Measurements from ENCODE around the gene PRPF4. TPM values are rescaled to one million over a fixed set of nuclear protein-coding genes. Genes with fewer than 3 reads are reported as not detected.

The PRPF4 gene
- total and polyA plus RNA-seq, 4 donors = 5.0 to 11.9 (median 10.4) TPM

DNA sequence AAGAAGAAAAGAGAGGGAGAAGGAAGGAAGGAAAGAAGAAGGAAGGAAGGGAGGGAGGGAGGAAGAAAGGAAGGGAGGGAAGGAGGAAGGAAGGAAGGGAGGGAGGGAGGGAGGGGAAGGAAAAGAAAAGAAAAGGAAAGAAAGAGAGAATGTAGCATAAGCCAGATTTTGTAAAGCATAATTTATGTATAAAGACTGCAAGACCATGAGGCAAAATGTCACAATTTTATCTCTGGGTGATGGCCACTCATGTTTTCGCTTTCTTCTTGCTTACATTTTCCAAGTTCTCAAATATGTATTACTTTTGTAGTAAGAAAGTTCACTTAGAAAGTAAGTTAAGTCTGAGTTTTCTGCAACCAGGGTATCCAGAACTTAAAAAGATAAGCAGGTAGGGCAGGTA, 31.1 kb downstream of the PRPF4 start:
- Histone ChIP-seq H3K27ac (ENCODE audit: low read depth in 1 of 2, low read length in 2 of 2) (no peak overlapping the region), H3K9ac (ENCODE audit: low read depth in 1 of 2, low read length in 2 of 2) (no peak overlapping the region), H3K4me1 (ENCODE audit: control insufficient read depth in 4 of 4, insufficient read depth in 4 of 4, low read length in 3 of 4) (no peaks in the 10 kb centered on the region), H3K9me3 (ENCODE audit: control insufficient read depth in 4 of 4, low read length in 3 of 4) (no peaks in the 10 kb centered on the region), H3K36me3 (ENCODE audit: control insufficient read depth in 4 of 4, insufficient read depth in 3 of 4, low read depth in 1 of 4, low read length in 3 of 4) (no peaks in the 10 kb centered on the region), H3K4me3 (ENCODE audit: low read depth in 1 of 3, low read length in 3 of 3) (no peak overlapping the region), H3K27me3 (ENCODE audit: control insufficient read depth in 4 of 4, insufficient read depth in 4 of 4, low read length in 3 of 4) (no peaks in the 10 kb centered on the region)
- no peak for DNase-seq (ENCODE audit: low spot score)
- WGBS = 96% methylated on average over 1 of the region's 1 CpG
- TF ChIP-seq FOXA1 (IDR thresholded peaks at IDR 0.05) (no peak), GABPA (IDR thresholded peaks at IDR 0.05 in 1 of 2, conservative IDR thresholded peaks at IDR 0.05 in 1 of 2) (no peak)

DNA sequence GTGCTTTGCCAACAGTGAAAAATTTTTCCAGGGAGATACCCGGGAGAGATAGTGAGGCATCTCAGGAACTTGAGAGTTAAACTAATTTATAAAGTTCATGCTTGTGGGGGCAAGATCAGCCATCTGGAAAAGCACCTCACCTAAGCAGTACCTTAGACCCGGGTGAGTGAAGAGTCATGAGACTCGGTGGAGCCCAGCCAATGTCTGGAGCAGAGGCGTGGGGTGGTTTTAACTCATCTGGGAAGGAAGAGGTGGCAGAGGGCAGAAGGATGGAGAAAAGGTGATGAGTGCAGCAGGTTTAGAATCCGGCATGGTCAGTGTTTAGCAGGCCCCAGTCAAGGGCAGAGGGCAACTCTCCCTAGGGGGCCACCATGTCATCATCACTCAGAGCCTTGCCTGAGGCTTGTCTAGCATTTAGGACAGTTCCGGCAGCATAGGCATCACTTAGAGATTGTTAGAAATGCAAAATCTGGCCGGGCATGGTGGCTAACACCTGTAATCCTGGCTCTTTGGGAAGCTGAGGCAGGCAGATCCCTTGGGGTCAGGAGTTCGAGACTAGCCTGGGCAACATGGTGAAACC, 32.0 kb downstream of the PRPF4 start:
- no peak for DNase-seq (ENCODE audit: low spot score)
- H3K4me1 ChIP-seq (ENCODE audit: control insufficient read depth in 4 of 4, insufficient read depth in 4 of 4, low read length in 3 of 4) = no peaks in the 10 kb centered on the region
- H3K4me3 ChIP-seq (ENCODE audit: low read depth in 1 of 3, low read length in 3 of 3) = no peak overlapping the region
- WGBS = 76% methylated on average over 8 of the region's 8 CpGs
- no peaks in the 10 kb centered on the region for H3K27me3 ChIP-seq (ENCODE audit: control insufficient read depth in 4 of 4, insufficient read depth in 4 of 4, low read length in 3 of 4)
- H3K9ac ChIP-seq (ENCODE audit: low read depth in 1 of 2, low read length in 2 of 2) = no peak overlapping the region
- TF ChIP-seq RAD21 (IDR thresholded peaks at IDR 0.05) (no peak), JUND (IDR thresholded peaks at IDR 0.05) (no peak), FOXA1 (IDR thresholded peaks at IDR 0.05) (no peak), EGR1 (IDR thresholded peaks at IDR 0.05; ENCODE audit: low read depth in 2 of 2) (no peak), HNF4G (IDR thresholded peaks at IDR 0.05) (no peak), HNF4A (conservative IDR thresholded peaks at IDR 0.05) (no peak), NR2F2 (IDR thresholded peaks at IDR 0.05) (no peak), SP1 (IDR thresholded peaks at IDR 0.05) (no peak), FOXA2 (IDR thresholded peaks at IDR 0.05) (no peak), GABPA (IDR thresholded peaks at IDR 0.05 in 1 of 2, conservative IDR thresholded peaks at IDR 0.05 in 1 of 2) (no peak)
- TF ChIP-seq, protein P1, sequence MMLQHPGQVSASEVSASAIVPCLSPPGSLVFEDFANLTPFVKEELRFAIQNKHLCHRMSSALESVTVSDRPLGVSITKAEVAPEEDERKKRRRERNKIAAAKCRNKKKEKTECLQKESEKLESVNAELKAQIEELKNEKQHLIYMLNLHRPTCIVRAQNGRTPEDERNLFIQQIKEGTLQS (IDR thresholded peaks at IDR 0.05) = no peak
- TF ChIP-seq, protein P2, sequence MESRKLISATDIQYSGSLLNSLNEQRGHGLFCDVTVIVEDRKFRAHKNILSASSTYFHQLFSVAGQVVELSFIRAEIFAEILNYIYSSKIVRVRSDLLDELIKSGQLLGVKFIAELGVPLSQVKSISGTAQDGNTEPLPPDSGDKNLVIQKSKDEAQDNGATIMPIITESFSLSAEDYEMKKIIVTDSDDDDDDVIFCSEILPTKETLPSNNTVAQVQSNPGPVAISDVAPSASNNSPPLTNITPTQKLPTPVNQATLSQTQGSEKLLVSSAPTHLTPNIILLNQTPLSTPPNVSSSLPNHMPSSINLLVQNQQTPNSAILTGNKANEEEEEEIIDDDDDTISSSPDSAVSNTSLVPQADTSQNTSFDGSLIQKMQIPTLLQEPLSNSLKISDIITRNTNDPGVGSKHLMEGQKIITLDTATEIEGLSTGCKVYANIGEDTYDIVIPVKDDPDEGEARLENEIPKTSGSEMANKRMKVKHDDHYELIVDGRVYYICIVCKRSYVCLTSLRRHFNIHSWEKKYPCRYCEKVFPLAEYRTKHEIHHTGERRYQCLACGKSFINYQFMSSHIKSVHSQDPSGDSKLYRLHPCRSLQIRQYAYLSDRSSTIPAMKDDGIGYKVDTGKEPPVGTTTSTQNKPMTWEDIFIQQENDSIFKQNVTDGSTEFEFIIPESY (IDR thresholded peaks at IDR 0.05) = no peak
- TF ChIP-seq, protein P3, sequence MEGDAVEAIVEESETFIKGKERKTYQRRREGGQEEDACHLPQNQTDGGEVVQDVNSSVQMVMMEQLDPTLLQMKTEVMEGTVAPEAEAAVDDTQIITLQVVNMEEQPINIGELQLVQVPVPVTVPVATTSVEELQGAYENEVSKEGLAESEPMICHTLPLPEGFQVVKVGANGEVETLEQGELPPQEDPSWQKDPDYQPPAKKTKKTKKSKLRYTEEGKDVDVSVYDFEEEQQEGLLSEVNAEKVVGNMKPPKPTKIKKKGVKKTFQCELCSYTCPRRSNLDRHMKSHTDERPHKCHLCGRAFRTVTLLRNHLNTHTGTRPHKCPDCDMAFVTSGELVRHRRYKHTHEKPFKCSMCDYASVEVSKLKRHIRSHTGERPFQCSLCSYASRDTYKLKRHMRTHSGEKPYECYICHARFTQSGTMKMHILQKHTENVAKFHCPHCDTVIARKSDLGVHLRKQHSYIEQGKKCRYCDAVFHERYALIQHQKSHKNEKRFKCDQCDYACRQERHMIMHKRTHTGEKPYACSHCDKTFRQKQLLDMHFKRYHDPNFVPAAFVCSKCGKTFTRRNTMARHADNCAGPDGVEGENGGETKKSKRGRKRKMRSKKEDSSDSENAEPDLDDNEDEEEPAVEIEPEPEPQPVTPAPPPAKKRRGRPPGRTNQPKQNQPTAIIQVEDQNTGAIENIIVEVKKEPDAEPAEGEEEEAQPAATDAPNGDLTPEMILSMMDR (IDR thresholded peaks at IDR 0.05; ENCODE audit: low read depth, low read length, missing input control) = no peak
- TF ChIP-seq, protein P4, sequence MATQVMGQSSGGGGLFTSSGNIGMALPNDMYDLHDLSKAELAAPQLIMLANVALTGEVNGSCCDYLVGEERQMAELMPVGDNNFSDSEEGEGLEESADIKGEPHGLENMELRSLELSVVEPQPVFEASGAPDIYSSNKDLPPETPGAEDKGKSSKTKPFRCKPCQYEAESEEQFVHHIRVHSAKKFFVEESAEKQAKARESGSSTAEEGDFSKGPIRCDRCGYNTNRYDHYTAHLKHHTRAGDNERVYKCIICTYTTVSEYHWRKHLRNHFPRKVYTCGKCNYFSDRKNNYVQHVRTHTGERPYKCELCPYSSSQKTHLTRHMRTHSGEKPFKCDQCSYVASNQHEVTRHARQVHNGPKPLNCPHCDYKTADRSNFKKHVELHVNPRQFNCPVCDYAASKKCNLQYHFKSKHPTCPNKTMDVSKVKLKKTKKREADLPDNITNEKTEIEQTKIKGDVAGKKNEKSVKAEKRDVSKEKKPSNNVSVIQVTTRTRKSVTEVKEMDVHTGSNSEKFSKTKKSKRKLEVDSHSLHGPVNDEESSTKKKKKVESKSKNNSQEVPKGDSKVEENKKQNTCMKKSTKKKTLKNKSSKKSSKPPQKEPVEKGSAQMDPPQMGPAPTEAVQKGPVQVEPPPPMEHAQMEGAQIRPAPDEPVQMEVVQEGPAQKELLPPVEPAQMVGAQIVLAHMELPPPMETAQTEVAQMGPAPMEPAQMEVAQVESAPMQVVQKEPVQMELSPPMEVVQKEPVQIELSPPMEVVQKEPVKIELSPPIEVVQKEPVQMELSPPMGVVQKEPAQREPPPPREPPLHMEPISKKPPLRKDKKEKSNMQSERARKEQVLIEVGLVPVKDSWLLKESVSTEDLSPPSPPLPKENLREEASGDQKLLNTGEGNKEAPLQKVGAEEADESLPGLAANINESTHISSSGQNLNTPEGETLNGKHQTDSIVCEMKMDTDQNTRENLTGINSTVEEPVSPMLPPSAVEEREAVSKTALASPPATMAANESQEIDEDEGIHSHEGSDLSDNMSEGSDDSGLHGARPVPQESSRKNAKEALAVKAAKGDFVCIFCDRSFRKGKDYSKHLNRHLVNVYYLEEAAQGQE (IDR thresholded peaks at IDR 0.05) = no peak
- TF ChIP-seq, protein P5, sequence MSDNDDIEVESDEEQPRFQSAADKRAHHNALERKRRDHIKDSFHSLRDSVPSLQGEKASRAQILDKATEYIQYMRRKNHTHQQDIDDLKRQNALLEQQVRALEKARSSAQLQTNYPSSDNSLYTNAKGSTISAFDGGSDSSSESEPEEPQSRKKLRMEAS (IDR thresholded peaks at IDR 0.05) = no peak
- no peaks in the 10 kb centered on the region for H3K9me3 ChIP-seq (ENCODE audit: control insufficient read depth in 4 of 4, low read length in 3 of 4)
- H3K27ac ChIP-seq (ENCODE audit: low read depth in 1 of 2, low read length in 2 of 2) = no peak overlapping the region
- H3K36me3 ChIP-seq (ENCODE audit: control insufficient read depth in 4 of 4, insufficient read depth in 3 of 4, low read depth in 1 of 4, low read length in 3 of 4) = no peaks in the 10 kb centered on the region
